RWPE1 (cell line): Measurements from ENCODE around the gene MUTYH.
"Not testable (repeated sequence)": the region's sequence is repeated elsewhere in the genome, so short reads cannot be mapped to it uniquely, and the experiment has no call there.

Experiments
- CTCF ChIA-PET: fragments of 350-600 bp; sonication (Branson Sonifier 250); formaldehyde crosslinking; extraction: SDS; loops from one replicate; lab custom pipeline; 2021; lab: Yijun Ruan, JAX
- POLR2A ChIA-PET: fragments of 400-600 bp; formaldehyde crosslinking; extraction: SDS; loops from one replicate; lab custom pipeline; 2020; ENCODE audit warnings: antibody characterized with exemption; ENCODE audit not compliant: low non-redundant PET; lab: Yijun Ruan, JAX
- DNase-seq: peaks from one replicate; pipeline ENCODE4 v3.0.0; 2012; ENCODE audit warnings: low spot score
- H3K27ac ChIP-seq: fragments of 450-650 bp; 2 replicates; pipeline ENCODE4 v1.5.1; 2017
- TF ChIP-seq, protein P1 (sequence below): fragments of 450-650 bp; conservative IDR thresholded peaks from 2 replicates; pipeline ENCODE4 v1.5.1; 2017; ENCODE audit warnings: low read depth, mild to moderate bottlenecking

MUTYH gene

DNA sequence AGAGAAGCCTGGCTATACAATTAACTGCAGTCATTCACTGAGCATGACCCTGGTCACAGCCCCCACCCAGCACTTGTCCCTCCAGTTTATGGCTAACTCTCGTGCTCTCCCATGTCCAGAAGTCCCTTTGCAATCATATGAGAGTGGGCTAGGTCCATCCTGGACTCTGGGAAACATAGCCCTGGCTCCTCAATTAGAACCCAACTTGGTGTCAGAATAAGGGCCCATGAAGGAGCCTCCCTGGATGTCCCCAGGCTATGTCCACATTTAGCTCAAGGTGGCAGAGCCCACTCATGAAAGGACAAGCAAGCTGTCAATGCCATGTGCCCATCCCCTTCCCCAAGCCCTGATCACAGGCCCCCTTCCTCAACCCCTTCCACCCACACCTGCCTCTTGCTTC lies 40.9 kb downstream of the MUTYH start:
- CTCF ChIA-PET = interaction anchor here (0.6 to 2.6 kb wide), 5 partner anchors 7 to 289 kb away, joined by 3 to 29 read pairs (median 6); no protein-coding TSS in a partner anchor

DNA sequence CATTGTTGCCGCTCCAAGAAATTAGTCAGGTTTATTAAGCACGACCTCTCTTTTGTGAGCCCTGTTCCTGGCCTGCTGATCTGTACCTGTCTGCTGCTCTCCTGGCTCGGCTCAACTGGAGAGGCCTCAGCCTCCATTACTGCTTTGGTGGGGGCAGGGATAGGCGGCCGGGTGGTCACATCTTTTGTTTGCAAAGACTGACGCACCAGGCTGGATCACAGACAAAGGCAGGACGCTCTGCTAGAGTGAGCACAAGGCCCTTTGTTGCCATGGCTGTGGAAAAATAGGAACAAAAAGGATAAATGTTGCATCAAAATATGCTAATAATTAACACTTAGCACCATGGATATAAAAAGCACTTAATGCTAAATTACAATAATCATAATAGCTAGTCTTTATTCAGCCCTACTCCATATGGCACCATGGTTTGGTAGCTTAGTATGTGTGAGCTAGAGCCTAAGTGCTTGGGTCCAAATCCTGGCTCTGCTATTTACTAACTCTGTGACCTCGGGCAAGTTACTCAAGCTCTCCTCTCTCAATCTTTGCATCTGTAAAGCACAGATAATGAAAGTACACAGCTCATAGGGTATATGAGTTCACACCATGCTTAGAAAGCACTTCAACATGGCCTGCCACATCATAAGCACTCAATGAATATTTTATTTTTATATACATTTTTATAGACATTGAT lies 42.4 kb downstream of the MUTYH start:
- CTCF ChIA-PET = interaction anchor here (0.5 to 3.2 kb wide), 3 partner anchors 242 to 283 kb away, joined by 3 to 10 read pairs (median 5); no protein-coding TSS in a partner anchor
- no peak for DNase-seq
- POLR2A ChIA-PET = no interaction called here
- TF ChIP-seq, protein P1, sequence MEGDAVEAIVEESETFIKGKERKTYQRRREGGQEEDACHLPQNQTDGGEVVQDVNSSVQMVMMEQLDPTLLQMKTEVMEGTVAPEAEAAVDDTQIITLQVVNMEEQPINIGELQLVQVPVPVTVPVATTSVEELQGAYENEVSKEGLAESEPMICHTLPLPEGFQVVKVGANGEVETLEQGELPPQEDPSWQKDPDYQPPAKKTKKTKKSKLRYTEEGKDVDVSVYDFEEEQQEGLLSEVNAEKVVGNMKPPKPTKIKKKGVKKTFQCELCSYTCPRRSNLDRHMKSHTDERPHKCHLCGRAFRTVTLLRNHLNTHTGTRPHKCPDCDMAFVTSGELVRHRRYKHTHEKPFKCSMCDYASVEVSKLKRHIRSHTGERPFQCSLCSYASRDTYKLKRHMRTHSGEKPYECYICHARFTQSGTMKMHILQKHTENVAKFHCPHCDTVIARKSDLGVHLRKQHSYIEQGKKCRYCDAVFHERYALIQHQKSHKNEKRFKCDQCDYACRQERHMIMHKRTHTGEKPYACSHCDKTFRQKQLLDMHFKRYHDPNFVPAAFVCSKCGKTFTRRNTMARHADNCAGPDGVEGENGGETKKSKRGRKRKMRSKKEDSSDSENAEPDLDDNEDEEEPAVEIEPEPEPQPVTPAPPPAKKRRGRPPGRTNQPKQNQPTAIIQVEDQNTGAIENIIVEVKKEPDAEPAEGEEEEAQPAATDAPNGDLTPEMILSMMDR = no peak
- H3K27ac ChIP-seq = no peak overlapping the region

More for the DNA sequence above, 40.9 kb downstream of the MUTYH start:
- no peak for DNase-seq
- POLR2A ChIA-PET = interaction anchor here (0.5 kb wide), 1 partner anchor 287 kb away, joined by 4 read pairs; no protein-coding TSS in a partner anchor
- no peak overlapping the region for H3K27ac ChIP-seq
- TF ChIP-seq, protein P1 = no peak

DNA sequence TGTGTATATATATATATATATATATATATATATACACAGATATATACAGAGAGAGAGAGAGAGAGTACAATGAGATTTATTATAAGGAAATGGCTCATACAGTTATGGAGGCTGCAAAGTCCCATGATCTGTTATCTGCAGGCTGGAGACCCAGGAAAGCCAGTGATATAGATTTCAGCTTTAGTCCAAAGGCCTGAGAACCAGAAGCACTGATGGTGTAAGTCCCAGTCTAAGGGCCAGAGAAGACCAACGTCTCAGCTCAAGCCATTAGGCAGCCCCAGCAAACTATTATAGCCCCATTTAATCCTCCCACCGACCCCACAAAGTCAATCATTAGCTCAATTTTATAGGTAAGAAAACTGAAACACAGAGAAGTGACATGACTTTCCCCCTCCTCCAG lies 48.5 kb downstream of the MUTYH start:
- no peak for DNase-seq
- no peak overlapping the region for H3K27ac ChIP-seq
- TF ChIP-seq, protein P1 = no peak
- CTCF ChIA-PET = interaction anchor here (0.6 to 1.4 kb wide), 2 partner anchors 9 to 167 kb away, joined by 3 to 6 read pairs; no protein-coding TSS in a partner anchor
- POLR2A ChIA-PET = no interaction called here

DNA sequence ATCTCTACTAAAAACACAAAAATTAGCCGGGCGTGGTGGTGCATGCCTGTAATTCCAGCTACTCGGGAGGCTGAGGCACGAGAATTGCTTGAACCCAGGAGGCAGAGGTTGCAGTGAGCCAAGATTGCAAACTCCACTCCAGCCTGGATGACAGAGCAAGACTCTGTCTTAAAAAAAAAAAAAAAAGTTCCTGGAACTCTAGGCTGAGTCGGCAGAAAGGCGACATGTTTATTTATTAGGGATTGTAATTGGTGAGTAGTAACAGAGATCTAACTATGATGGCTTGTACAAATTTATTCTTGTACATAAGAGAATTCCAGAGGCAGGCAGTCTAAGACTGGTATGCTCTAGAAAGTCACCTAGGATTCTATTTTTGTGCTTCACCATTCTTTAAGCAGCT lies 49.2 kb downstream of the MUTYH start:
- DNase-seq, POLR2A ChIA-PET, H3K27ac ChIP-seq: not testable (repeated sequence)
- CTCF ChIA-PET = interaction anchor here (0.6 to 1.4 kb wide), 3 partner anchors 9 to 276 kb away, joined by 3 to 6 read pairs (median 3); no protein-coding TSS in a partner anchor

DNA sequence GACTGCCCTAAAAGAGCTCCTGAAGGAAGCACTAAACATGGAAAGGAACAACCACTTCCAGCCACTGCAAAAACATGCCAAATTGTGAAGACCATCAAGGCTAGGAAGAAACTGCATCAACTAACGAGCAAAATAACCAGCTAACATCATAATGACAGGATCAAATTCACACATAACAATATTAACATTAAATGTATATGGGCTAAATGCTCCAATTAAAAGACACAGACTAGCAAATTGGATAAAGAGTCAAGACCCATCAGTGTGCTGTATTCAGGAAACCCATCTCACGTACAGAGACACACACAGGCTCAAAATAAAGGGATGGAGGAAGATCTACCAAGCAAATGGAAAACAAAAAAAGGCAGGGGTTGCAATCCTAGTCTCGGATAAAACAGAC lies 53.7 kb downstream of the MUTYH start:
- POLR2A ChIA-PET, DNase-seq, CTCF ChIA-PET: not testable (repeated sequence)

DNA sequence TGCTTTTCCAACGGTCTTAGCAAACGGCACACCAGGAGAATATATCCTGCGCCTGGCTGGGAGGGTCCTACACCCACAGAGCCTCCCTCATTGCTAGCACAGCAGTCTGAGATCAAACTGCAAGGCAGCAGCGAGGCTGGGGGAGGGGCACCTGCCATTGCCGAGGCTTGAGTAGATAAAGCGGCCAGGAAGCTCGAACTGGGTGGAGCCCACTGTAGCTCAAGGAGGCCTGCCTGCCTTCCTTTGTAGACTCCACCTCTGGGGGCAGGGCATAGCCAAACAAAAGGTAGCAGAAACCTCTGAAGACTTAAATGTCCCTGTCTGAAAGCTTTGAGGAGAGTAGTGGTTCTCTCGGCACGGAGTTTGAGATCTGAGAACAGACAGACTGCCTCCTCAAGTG lies 55.4 kb downstream of the MUTYH start:
- H3K27ac ChIP-seq, DNase-seq, POLR2A ChIA-PET, CTCF ChIA-PET: not testable (repeated sequence)

More for the DNA sequence above, 53.7 kb downstream of the MUTYH start:
- H3K27ac ChIP-seq = not testable (repeated sequence)

DNA sequence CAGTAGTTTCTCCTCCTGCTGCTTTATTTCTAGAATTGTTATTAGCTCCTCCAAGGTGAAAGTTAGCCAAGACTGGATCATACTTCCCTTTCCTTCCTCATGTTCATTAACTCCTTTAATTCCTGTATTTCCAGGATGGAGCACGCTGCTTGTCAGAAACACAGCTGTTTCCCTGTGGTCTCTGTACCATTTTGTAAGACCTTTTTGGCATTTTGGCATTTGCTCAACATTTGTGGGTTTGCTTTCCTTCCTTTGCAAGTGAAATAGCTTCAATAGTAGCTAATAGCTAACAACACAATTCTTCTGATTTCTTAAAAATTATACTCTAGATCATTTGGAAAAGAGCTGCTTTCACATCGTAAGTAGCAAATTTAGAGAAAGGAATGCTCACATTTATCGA lies 57.9 kb downstream of the MUTYH start:
- no peak for DNase-seq
- TF ChIP-seq, protein P1 = no peak
- POLR2A ChIA-PET = no interaction called here
- CTCF ChIA-PET = no interaction called here
- H3K27ac ChIP-seq = no peak overlapping the region
